GM18909 (cell line): ENCODE measurements around the gene MYO15A.

Experiments
- ATAC-seq: cut with Tn5 transposase; IDR thresholded peaks from one replicate; pipeline ENCODE4 v1.9.1; 2021; ENCODE audit warnings: mild to moderate bottlenecking; ENCODE audit not compliant: unreplicated experiment, poor library complexity

Gene MYO15A

DNA sequence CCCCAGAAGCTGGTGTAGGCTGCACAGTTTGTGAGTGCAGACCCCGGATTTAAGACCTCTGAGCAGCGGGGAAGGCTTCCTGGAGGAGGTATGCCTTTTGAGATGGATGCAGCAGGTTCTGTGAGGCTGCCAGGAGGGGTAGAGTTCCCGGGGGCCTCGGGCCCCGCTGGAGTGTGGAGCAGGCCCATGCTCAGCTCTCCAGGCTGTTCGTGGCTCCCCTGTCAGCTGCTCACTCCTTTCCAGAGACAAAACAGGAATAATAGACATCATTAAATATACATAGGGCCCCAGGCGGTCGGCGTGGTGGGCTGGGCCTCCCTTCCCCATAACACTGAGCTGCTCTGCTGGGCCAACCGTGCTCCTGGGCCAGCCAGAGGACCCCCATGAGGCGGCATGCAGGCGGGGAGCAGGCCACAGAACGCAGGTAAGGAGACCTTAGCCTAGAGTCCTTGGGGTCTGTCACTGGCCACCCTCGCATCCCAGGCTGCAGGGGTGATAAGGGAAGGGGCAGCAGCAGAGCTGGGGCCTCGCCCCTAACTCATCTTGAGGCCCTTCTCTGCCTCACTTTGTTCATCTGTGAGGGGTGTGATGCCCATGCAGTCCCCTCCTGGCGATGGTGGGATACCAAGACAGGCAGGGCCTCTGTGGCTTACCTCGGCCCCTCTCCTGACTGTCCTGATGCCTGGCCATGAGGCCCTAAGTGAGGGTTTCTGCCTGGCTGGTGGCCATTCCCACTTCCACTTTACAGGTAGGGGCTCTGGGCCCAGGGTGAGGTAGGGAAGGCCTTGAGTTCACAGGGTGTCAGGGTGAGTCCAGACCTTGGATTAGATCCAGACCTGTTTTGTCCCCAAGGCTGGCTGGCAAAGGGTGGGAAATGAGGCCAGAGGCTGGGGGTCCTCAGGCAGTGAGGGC, at the start of gene MYO15A:
TSS of gene MYO15A (plus strand) at position 356 of the 912 bp plus-strand sequence. CDS start 10,045 bp downstream, outside the sequence.
- no peak for ATAC-seq

DNA sequence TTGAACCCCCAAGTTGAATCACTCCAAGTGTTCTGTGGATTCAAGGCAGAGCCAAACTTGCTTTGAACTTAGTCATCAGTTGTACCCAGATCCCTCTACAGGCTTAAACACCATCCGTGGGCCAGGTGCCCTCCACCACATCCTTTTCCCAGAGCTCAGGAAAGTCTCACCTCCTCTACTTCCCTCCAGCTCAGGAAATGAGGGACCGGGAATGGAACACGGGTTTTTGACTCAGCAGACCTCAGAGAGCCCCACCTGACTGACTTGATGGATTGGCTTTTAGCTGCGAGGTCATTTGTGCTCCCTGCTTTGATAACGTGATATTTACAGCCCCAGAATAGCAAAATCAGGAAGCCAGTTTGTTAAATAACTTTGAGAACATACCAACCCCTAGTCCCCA, 49.3 kb upstream of the MYO15A start:
- no peak for ATAC-seq

DNA sequence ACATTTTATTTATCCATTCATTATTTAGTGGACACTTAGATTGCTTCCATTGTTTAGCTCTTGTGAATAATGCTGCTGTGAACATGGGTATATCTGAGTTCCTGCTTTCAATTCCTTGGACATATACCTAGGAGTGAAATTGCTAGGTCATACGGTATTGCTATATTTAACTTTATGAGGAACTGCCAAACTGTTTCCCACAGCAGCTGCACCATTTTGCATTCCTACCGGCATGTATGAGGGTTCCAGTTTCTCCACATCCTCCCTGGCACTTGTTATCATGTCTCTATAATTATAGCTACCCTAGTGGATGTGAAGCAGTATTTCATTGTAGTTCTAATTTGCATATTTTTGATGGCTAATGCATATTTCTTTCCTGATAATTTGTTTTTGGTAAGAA, 44.5 kb upstream of the MYO15A start:
- no peak for ATAC-seq

DNA sequence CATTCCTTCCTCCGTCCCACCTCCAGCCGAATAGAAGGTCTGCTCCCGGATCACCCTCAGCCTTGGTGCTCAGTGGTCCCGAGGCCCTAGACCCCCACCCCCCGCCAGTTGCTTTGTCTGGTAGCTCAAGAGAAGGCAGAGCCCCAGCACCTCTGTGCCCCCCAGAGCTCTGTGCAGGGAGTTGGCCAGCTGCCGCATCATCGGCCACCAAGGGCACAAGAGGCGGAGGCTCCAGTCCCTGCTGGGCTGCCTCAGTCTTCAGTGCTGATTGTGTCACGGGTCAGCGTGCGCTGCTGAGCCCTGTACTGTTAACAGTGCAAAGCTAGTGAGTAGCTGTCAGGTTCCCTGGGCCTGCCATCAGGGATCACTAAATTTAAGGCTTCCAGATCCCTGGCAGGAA, 43.0 kb upstream of the MYO15A start:
- ATAC-seq, result no peak

DNA sequence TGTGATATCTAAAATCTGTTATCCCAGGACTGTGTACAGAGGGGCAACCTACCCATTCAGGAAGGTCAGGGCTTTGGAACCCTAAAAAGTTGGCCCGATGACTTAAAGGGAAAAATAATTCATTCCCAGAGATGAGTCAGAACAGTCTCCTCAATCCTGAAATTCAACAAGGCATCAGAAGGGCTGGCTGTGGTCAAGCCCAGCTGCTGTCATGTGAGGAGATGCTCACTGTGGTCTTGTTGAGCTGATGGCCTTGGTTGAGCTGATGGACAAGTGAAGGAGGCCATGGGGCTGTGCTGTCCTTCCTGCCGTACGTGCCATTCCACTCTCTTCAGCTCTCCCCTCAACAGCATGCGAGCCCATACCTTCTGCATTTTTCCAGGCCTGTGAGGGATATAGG, 41.7 kb upstream of the MYO15A start:
- no peak for ATAC-seq

- ATAC-seq, result no peak
Observed at GRCh38 chr17:18069101-18069500, 39.5 kb upstream of the MYO15A start.

DNA sequence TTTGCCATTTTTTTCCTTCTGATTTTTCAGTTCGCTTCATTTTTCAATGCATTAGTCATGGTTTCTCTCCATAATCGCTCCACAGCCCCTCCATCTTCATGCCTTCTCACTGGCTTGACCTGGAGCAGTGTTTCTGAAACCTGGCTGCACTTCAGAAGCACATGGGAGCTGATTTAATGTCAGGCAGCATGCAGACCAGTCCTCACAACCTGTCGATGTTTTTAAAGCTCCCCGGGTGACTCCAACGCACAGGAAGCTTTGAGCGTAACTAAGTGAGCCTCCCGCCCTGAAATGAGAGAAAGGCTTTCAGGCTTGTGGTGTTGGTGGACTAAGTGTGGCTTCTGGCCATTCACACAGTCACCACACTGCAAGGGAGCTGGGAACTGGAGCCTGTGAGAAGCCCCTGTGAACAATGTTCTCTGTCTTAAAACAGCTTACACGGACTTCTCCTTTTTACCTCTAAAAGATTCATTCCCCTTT, 37.7 kb upstream of the MYO15A start:
- ATAC-seq, result no peak

GRCh38 chr17:18071751-18072150, 36.8 kb upstream of the MYO15A start:
- no peak for ATAC-seq

- ATAC-seq, result no peak
Observed at GRCh38 chr17:18074566-18075272, 33.8 kb upstream of the MYO15A start.

GRCh38 chr17:18076936-18077335, 31.6 kb upstream of the MYO15A start:
- ATAC-seq, result no peak

DNA sequence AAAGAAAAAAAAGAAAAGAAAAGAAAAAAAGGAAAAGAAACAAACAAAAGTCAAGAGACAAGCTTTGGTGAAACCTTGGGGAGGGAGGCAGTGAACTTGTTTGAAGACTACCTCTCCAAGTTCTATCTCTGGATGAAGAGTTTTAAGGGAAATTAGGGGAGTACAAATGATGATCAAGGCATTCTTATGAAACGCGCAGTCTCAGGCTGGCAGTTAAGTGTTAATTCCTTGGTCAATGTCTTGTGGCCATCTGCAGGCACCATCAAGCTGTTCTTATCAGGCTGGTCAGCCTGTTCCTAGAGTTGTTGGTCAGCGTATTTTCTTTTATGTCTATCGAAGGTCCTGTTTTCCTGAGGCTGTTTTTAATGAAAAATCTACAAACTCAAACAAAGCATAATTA, 29.0 kb upstream of the MYO15A start:
- ATAC-seq, result no peak

DNA sequence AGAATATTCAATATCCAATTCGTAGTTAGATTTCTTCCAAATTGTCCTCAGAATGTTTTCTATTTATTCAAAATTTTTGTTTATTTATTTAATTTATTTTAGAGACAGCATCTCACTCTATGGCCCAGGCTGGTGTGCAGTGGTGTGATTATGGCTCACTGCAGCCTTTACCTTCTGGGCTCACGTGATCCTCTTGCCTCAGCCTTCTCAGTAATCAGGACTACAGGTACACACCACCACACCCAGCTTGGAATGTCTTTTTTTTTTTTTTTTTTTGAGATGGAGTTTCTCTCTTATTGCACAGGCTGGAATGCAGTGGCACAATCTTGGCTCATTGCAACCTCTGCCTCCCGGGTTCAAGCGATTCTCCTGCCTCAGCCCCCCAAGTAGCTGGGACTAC, 24.3 kb upstream of the MYO15A start:
- no peak for ATAC-seq

- peak; percentile 85 for ATAC-seq
Observed at GRCh38 chr17:18087610-18088491, 20.7 kb upstream of the MYO15A start, which contains the start of gene DRG2. DRG2 (plus strand) TSS chr17:18087948; CDS start chr17:18088024, 76 bp downstream.

GRCh38 chr17:18089613-18090012, 18.9 kb upstream of the MYO15A start:
- no peak for ATAC-seq

DNA sequence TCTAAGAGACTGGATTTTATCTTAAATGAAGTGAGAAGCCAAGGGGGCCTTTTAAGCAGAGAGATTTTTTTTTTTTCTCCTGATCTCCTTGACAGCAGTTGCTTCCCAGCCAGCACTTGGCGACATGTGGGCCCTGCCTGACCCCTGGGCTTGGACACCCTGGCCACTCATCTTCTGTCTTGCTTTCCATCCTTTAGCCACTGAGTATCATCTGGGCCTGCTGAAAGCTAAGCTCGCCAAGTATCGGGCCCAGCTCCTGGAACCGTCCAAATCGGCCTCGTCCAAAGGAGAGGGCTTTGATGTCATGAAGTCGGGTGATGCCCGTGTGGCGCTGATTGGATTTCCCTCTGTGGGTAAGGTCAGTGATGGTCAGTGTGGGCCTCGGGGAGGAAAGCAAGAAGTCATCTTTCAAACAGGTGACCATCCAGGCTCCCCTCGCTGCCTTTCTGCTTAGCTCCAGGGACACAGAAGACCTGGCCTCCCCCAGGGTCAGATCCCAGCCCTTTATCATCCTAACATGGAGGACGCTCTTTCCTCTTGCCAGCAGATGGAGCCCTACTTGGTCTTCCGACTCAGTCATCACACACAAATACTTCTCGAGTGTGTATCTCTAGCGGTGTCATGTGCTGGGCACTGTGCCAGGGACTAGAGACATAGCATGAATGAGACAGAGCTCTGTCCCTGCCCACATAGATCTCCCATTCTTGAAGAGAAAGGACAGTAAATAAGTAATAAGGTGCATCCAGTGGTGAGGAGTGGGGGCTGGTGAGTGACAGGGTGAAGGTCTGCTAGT, 14.7 kb upstream of the MYO15A start:
- ATAC-seq, result no peak

GRCh38 chr17:18094409-18094807, 14.1 kb upstream of the MYO15A start:
- no peak for ATAC-seq

- no peak for ATAC-seq
Observed at GRCh38 chr17:18099516-18099915, 9.0 kb upstream of the MYO15A start.

GRCh38 chr17:18100616-18101015, 7.9 kb upstream of the MYO15A start:
- no peak for ATAC-seq

DNA sequence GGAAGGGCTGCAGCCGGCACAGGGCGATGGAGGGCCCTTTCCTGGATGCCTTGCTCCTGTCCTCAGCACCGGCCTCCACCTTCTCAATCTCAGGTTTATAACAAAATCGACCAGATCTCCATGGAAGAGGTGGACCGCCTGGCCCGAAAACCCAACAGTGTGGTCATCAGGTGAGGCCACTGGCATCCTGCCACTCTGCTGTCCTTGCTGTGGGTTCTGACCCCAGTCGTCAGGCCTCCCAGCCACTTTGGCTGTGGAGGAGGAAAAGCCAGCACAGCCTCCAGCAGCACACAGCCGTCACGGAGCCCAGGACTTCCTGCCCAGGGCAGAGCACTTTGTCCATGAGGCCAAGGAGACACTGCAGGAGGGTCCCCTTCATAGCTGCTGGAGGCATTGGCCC, 6.7 kb upstream of the MYO15A start:
- no peak for ATAC-seq

GRCh38 chr17:18102640-18103039, 5.9 kb upstream of the MYO15A start:
- ATAC-seq, result no peak
